Bronchial epithelial cell (primary cell): ENCODE results near the gene RAI14. TPM values are rescaled to one million over a fixed set of nuclear protein-coding genes. Genes with fewer than 3 reads are reported as not detected.

Experiments
- DNase-seq: peaks from one replicate; pipeline ENCODE4 v3.0.0-alpha.2; 2010; ENCODE audit warnings: low read depth
- FAIRE-seq: peaks from 2 replicates; lab custom pipeline; 2011; peaks lifted over from hg19 to GRCh38; lab: Jason Lieb, UNC
- H3K27me3 ChIP-seq: 2 replicates; pipeline ENCODE4 v1.5.1; 2011; ENCODE audit warnings: low read length; ENCODE audit not compliant: control insufficient read depth, insufficient read depth
- H3K36me3 ChIP-seq: 2 replicates; pipeline ENCODE4 v1.5.1; 2011; ENCODE audit warnings: low read length; ENCODE audit not compliant: control insufficient read depth, insufficient read depth
- H3K4me3 ChIP-seq: 2 replicates; pipeline ENCODE4 v1.5.1; 2011; ENCODE audit warnings: mild to moderate bottlenecking, low read depth, low read length, control low read depth
- CTCF ChIP-seq: IDR thresholded peaks from 2 replicates; pipeline ENCODE4 v1.5.1; 2011; ENCODE audit warnings: mild to moderate bottlenecking, moderate library complexity, low read length, control low read depth, inconsistent platforms; ENCODE audit not compliant: insufficient read depth, severe bottlenecking
- total RNA-seq: library from RNA; depleted of rRNA; stranded (reverse); fragments of >200 nt; gene quantifications from 2 replicates; pipeline ENCODE4 v1.2.1, GENCODE V29; 2014

RAI14 gene
- total RNA-seq, 1 donor from 2014 or later = 60.0 TPM

- no peak for FAIRE-seq
- Histone ChIP-seq H3K4me3 (no peak overlapping the region), H3K36me3 (peaks cover 6% of the 10 kb centered on the region), H3K27me3 (no peaks in the 10 kb centered on the region)
- no peak for DNase-seq
- TF ChIP-seq CTCF = no peak
Measured at GRCh38 chr5:34765662-34766061, 109.5 kb downstream of the RAI14 start.

- no peak for TF ChIP-seq CTCF
- peaks cover 6% of the 10 kb centered on the region for H3K36me3 ChIP-seq
- H3K4me3 ChIP-seq = no peak overlapping the region
- DNase-seq = no peak
- H3K27me3 ChIP-seq = no peaks in the 10 kb centered on the region
- FAIRE-seq = no peak
Measured at GRCh38 chr5:34767180-34767579, 111.1 kb downstream of the RAI14 start.

- Histone ChIP-seq H3K4me3 (no peak overlapping the region), H3K27me3 (no peaks in the 10 kb centered on the region), H3K36me3 (peaks cover 4% of the 10 kb centered on the region)
- DNase-seq (no peak), FAIRE-seq (no peak)
- TF ChIP-seq CTCF = no peak
Measured at GRCh38 chr5:34770486-34770885, 114.4 kb downstream of the RAI14 start.

- no peak overlapping the region for H3K4me3 ChIP-seq
- FAIRE-seq (no peak), DNase-seq (no peak)
- peaks cover 3% of the 10 kb centered on the region for H3K36me3 ChIP-seq
- no peak for TF ChIP-seq CTCF
- H3K27me3 ChIP-seq = no peaks in the 10 kb centered on the region
Measured at GRCh38 chr5:34771076-34771475, 114.9 kb downstream of the RAI14 start.

- no peak for FAIRE-seq
- DNase-seq = no peak
- Histone ChIP-seq H3K4me3 (no peak overlapping the region), H3K27me3 (no peaks in the 10 kb centered on the region), H3K36me3 (no peaks in the 10 kb centered on the region)
- TF ChIP-seq CTCF = no peak
Measured at GRCh38 chr5:34772267-34773098, 116.4 kb downstream of the RAI14 start.
